ENCODE results near the gene EIF2D. TPM values are rescaled to one million over a fixed set of nuclear protein-coding genes. Genes with fewer than 3 reads are reported as not detected.

The EIF2D gene
- total RNA-seq, 1 donor from 2014 or later, result 12.5 TPM

GRCh38 chr1:206547104-206547503, 65.2 kb downstream of the EIF2D start:
- DNase-seq, result no peak

- no peak for DNase-seq
Measured at GRCh38 chr1:206545351-206545750, 66.9 kb downstream of the EIF2D start.

- peak; percentile 58 for DNase-seq
Measured at GRCh38 chr1:206544562-206545257, 67.6 kb downstream of the EIF2D start.

Other genes with a start within 250 kb of the EIF2D start
- 1.1 TPM for gene IKBKE, start 142.0 kb downstream of the EIF2D start, total RNA-seq
- gene RASSF5, start 104.9 kb downstream of the EIF2D start, total RNA-seq, result 0.62 TPM
- 18.2 TPM for gene DYRK3, start 23.1 kb upstream of the EIF2D start, total RNA-seq
- 8.1 TPM for gene MAPKAPK2, start 72.4 kb upstream of the EIF2D start, total RNA-seq
- gene IL19, start 158.3 kb upstream of the EIF2D start, total RNA-seq, result not detected
- not detected for gene IL10, start 160.0 kb upstream of the EIF2D start, total RNA-seq